B cell (primary cell): Measurements from ENCODE around the gene EFCAB12. TPM values are rescaled to one million over a fixed set of nuclear protein-coding genes. Genes with fewer than 3 reads are reported as not detected.

Source experiments
- ATAC-seq: fragments of 200-7000 bp; cut with Tn5 transposase; one replicate; pipeline ENCODE4 v1.10.0; 2021; ENCODE audit warnings: low read depth, mild to moderate bottlenecking, moderate number of reproducible peaks, moderate library complexity
- CTCF ChIA-PET: fragments of 350-600 bp; sonication (Branson Sonifier 250); formaldehyde crosslinking; loops from one replicate; lab custom pipeline; 2021; ENCODE audit warnings: antibody characterized with exemption, inconsistent platforms; lab: Charles Lee
- POLR2A ChIA-PET: fragments of 350-600 bp; sonication (Branson Sonifier 250); formaldehyde crosslinking; loops from one replicate; lab custom pipeline; 2021; ENCODE audit warnings: antibody characterized with exemption; lab: Charles Lee
- DNase-seq: peaks from one replicate; pipeline ENCODE4 v3.0.0; 2013
- H2AFZ ChIP-seq: 2 replicates; pipeline ENCODE4 v1.6.1; 2012; ENCODE audit warnings: mild to moderate bottlenecking, low read depth, low read length; ENCODE audit not compliant: insufficient read depth, poor library complexity, severe bottlenecking
- H3K27ac ChIP-seq, 2 donors: 1 replicate in 1 of 2; 2 replicates in 1 of 2; pipeline ENCODE4 v1.5.1; 2012 to 2013; ENCODE audit warnings: low read length in 2 of 2, mild to moderate bottlenecking in 2 of 2, moderate library complexity in 1 of 2
- H3K27me3 ChIP-seq, 4 experiments: fragments of 200-600 bp in 1 of 4; sonication (generic) in 1 of 4; replicated peaks in 1 of 4; 1 replicate in 2 of 4; 2 replicates in 2 of 4; pipeline versions ENCODE4 v1.6.1 to v1.7.0; 2013 to 2016; ENCODE audit warnings: low read length in 3 of 4, mild to moderate bottlenecking in 2 of 4, mixed read lengths in 1 of 4, moderate library complexity in 1 of 4; ENCODE audit not compliant: insufficient read depth in 4 of 4, control insufficient read depth in 3 of 4; ENCODE audit errors: control extremely low read depth in 1 of 4
- H3K36me3 ChIP-seq, 2 experiments: replicated peaks in 1 of 2; 1 replicate in 1 of 2; 2 replicates in 1 of 2; pipeline versions ENCODE4 v1.6.1 to v1.7.1; 2013; ENCODE audit warnings: low read length in 1 of 2; ENCODE audit not compliant: insufficient read depth in 2 of 2, control insufficient read depth in 1 of 2; ENCODE audit errors: control extremely low read depth in 1 of 2, extremely low read depth in 1 of 2
- H3K4me1 ChIP-seq, 2 donors: fragments of 200-600 bp in 1 of 2; sonication (generic) in 1 of 2; 1 replicate in 1 of 2; 2 replicates in 1 of 2; pipeline versions ENCODE4 v1.5.1 to v1.6.1; 2013 to 2017; ENCODE audit warnings: low read length in 2 of 2; ENCODE audit not compliant: control insufficient read depth in 2 of 2, insufficient read depth in 2 of 2
- H3K4me2 ChIP-seq: replicated peaks from 2 replicates; pipeline ENCODE3; 2012; ENCODE audit warnings: mild to moderate bottlenecking, low read depth, low read length; ENCODE audit not compliant: poor library complexity, severe bottlenecking
- H3K4me3 ChIP-seq, 5 experiments: fragments of 200-600 bp in 1 of 5; sonication (generic) in 1 of 5; 1 replicate in 3 of 5; 2 replicates in 2 of 5; pipeline versions ENCODE4 v1.5.1 to v1.7.0; 2011 to 2016; ENCODE audit warnings: low read length in 4 of 5, mild to moderate bottlenecking in 4 of 5, low read depth in 2 of 5, control low read depth in 1 of 5, moderate library complexity in 1 of 5; ENCODE audit not compliant: insufficient read depth in 1 of 5; ENCODE audit errors: control extremely low read depth in 1 of 5, extremely low read depth in 1 of 5
- H3K79me2 ChIP-seq: fragments of 200-600 bp; sonication (generic); one replicate; pipeline ENCODE4 v1.6.0; 2016; ENCODE audit warnings: low read length; ENCODE audit not compliant: control insufficient read depth, insufficient read depth
- H3K9ac ChIP-seq: fragments of 200-600 bp; sonication (generic); 2 replicates; pipeline ENCODE4 v1.6.1; 2017; ENCODE audit warnings: mild to moderate bottlenecking, low read length, moderate library complexity
- H3K9me3 ChIP-seq, 3 donors: one replicate each; pipeline versions ENCODE4 v1.6.1 to v1.7.1; 2013; ENCODE audit warnings: low read length in 2 of 3; ENCODE audit not compliant: control insufficient read depth in 2 of 3, insufficient read depth in 1 of 3; ENCODE audit errors: control extremely low read depth in 1 of 3
- H4K20me1 ChIP-seq: 2 replicates; pipeline ENCODE4 v1.6.0; 2012; ENCODE audit warnings: mild to moderate bottlenecking, low read length; ENCODE audit not compliant: insufficient read depth, control insufficient read depth, poor library complexity, severe bottlenecking
- H3K27ac Mint-ChIP-seq: one replicate; pipeline ENCODE4 v1.8.0; 2021; ENCODE audit warnings: mixed read lengths
- H3K27me3 Mint-ChIP-seq: one replicate; pipeline ENCODE4 v1.8.0; 2021; ENCODE audit warnings: mixed read lengths
- H3K4me1 Mint-ChIP-seq: one replicate; pipeline ENCODE4 v1.8.0; 2021; ENCODE audit warnings: mixed read lengths
- H3K4me3 Mint-ChIP-seq: one replicate; pipeline ENCODE4 v1.8.0; 2021; ENCODE audit warnings: mixed read lengths
- H3K9me3 Mint-ChIP-seq: one replicate; pipeline ENCODE4 v1.8.0; 2022; ENCODE audit warnings: mixed read lengths; ENCODE audit not compliant: insufficient read depth
- CTCF ChIP-seq: fragments of 200-600 bp; IDR thresholded peaks from one replicate; pipeline ENCODE4 v1.8.0; 2022; ENCODE audit warnings: antibody characterized with exemption, mild to moderate bottlenecking
- EZH2 ChIP-seq: IDR thresholded peaks from 2 replicates; pipeline ENCODE4 v1.6.1; 2012; ENCODE audit warnings: borderline replicate concordance, low read depth, mild to moderate bottlenecking, moderate library complexity, low read length; ENCODE audit not compliant: insufficient read depth, poor library complexity, severe bottlenecking
- WGBS: methylation state at CpG from one replicate; pipeline ENCODE4 v1.1.5; 2013; ENCODE audit warnings: missing lambda C conversion rate; ENCODE audit not compliant: insufficient coverage; 5-methylcytosine and 5-hydroxymethylcytosine counted together
- intact Hi-C: fragments of 100-400 bp; cut with micrococcal nuclease; formaldehyde crosslinking; loops from one replicate; pipeline ENCODE4 v1.10.0; 2022
- polyA plus RNA-seq: library from polyadenylated mRNA; depleted of rRNA; stranded (reverse); fragments of >200 nt; gene quantifications from 2 replicates; pipeline ENCODE4 v1.2.3, GENCODE V29; 2012
- total RNA-seq, 2 donors: library from RNA; stranded (reverse); fragments of 120-200 nt in 1 of 2; gene quantifications; 1 replicate in 1 of 2; 2 replicates in 1 of 2; pipeline versions ENCODE4 v1.2.3 to v1.2.4, GENCODE V29; 2013 to 2022

Gene EFCAB12
- total and polyA plus RNA-seq, 2 donors (not counting 1 experiment from before 2014, with no cell fraction given) = 3.5 to 6.5 TPM

GRCh38 chr3:129448186-129448895, 19.9 kb upstream of the EFCAB12 start:
- no peak for DNase-seq
- Histone ChIP-seq H3K9me3 (no peaks in the 10 kb centered on the region), H3K9ac (no peak overlapping the region), H3K27ac (no peak overlapping the region), H4K20me1 (no peaks in the 10 kb centered on the region), H3K27me3 (no peaks in the 10 kb centered on the region), H3K4me1 (no peaks in the 10 kb centered on the region), H2AFZ (no peak overlapping the region), H3K4me3 (no peak overlapping the region), H3K79me2 (peaks cover 38% of the 10 kb centered on the region), H3K36me3 (peaks cover 0 to 6% of the 10 kb centered on the region in 2 experiments), H3K4me2 (no peak overlapping the region)
- no peak for ATAC-seq
- no peaks in the 10 kb centered on the region for H3K4me1 Mint-ChIP-seq
- no peaks in the 10 kb centered on the region for H3K9me3 Mint-ChIP-seq
- no peak overlapping the region for H3K27ac Mint-ChIP-seq
- H3K27me3 Mint-ChIP-seq = no peaks in the 10 kb centered on the region
- ChIA-PET CTCF (interaction anchor here (0.9 kb wide), 1 partner anchor 50 kb away, joined by 3 read pairs; no protein-coding TSS in a partner anchor), POLR2A (no interaction called here)
- WGBS = 97% methylated on average over 13 of the region's 18 CpGs
- no peak overlapping the region for H3K4me3 Mint-ChIP-seq
- no peak for TF ChIP-seq CTCF
- no peak for TF ChIP-seq EZH2
- intact Hi-C loops = no loop called here

GRCh38 chr3:129446926-129447325, 18.5 kb upstream of the EFCAB12 start:
- no peak overlapping the region for H3K4me2 ChIP-seq
- peaks cover 0 to 1% of the 10 kb centered on the region in 2 experiments for H3K36me3 ChIP-seq
- intact Hi-C loops = no loop called here
- H3K4me3 ChIP-seq = no peak overlapping the region
- H3K79me2 ChIP-seq = peaks cover 49% of the 10 kb centered on the region
- no peaks in the 10 kb centered on the region for H4K20me1 ChIP-seq
- H3K27me3 Mint-ChIP-seq = no peaks in the 10 kb centered on the region
- TF ChIP-seq CTCF (no peak), EZH2 (no peak)
- ChIA-PET POLR2A (no interaction called here), CTCF (no interaction called here)
- H3K27me3 ChIP-seq = no peaks in the 10 kb centered on the region
- H3K27ac Mint-ChIP-seq = no peak overlapping the region
- no peak overlapping the region for H3K27ac ChIP-seq
- no peak overlapping the region for H2AFZ ChIP-seq
- H3K4me3 Mint-ChIP-seq = no peak overlapping the region
- no peaks in the 10 kb centered on the region for H3K4me1 ChIP-seq
- WGBS = no CpG with 5 or more reads among the region's 1 CpG
- H3K4me1 Mint-ChIP-seq = peaks cover 4% of the 10 kb centered on the region
- H3K9me3 ChIP-seq = no peaks in the 10 kb centered on the region
- H3K9me3 Mint-ChIP-seq = no peaks in the 10 kb centered on the region
- ATAC-seq (no peak), DNase-seq (no peak)
- H3K9ac ChIP-seq = no peak overlapping the region
